Smooth muscle cell (in vitro differentiated cells): ENCODE results near the gene ABHD18. TPM values are rescaled to one million over a fixed set of nuclear protein-coding genes. Genes with fewer than 3 reads are reported as not detected.
"Not testable (repeated sequence)": the region's sequence is repeated elsewhere in the genome, so short reads cannot be mapped to it uniquely, and the experiment has no call there.

Experiments
- DNase-seq: peaks from one replicate; lab custom pipeline; 2025; ENCODE audit not compliant: unreplicated experiment; lab: John Stamatoyannopoulos, UW
- H2AFZ ChIP-seq: fragments of 200-600 bp; sonication (generic); 2 replicates; pipeline ENCODE4 v1.6.0; 2016; ENCODE audit warnings: antibody characterized with exemption, low read depth, mild to moderate bottlenecking
- H3F3A ChIP-seq: fragments of 200-600 bp; sonication (generic); 2 replicates; pipeline ENCODE4 v1.6.0; 2017; ENCODE audit warnings: antibody characterized with exemption, low read depth
- H3K27ac ChIP-seq: fragments of 200-600 bp; sonication (generic); 2 replicates; pipeline ENCODE4 v1.5.1; 2016; ENCODE audit warnings: low read depth, mild to moderate bottlenecking
- H3K27me3 ChIP-seq: fragments of 200-600 bp; sonication (generic); 2 replicates; pipeline ENCODE4 v1.6.1; 2016; ENCODE audit warnings: low read depth, mild to moderate bottlenecking
- H3K36me3 ChIP-seq: fragments of 200-600 bp; sonication (generic); 2 replicates; pipeline ENCODE4 v1.5.1; 2016; ENCODE audit warnings: low read depth
- H3K4me1 ChIP-seq: fragments of 200-600 bp; sonication (generic); 2 replicates; pipeline ENCODE4 v1.5.1; 2016; ENCODE audit warnings: low read depth
- H3K4me2 ChIP-seq: fragments of 200-600 bp; sonication (generic); 2 replicates; pipeline ENCODE4 v1.6.0; 2016; ENCODE audit warnings: mild to moderate bottlenecking
- H3K4me3 ChIP-seq: fragments of 200-600 bp; sonication (generic); 2 replicates; pipeline ENCODE4 v1.5.1; 2016; ENCODE audit warnings: mild to moderate bottlenecking
- H3K79me2 ChIP-seq: fragments of 200-600 bp; sonication (generic); 2 replicates; pipeline ENCODE4 v1.6.0; 2016; ENCODE audit warnings: low read depth, mild to moderate bottlenecking
- H3K9ac ChIP-seq: fragments of 200-600 bp; sonication (generic); 2 replicates; pipeline ENCODE4 v1.6.0; 2016; ENCODE audit warnings: low read depth
- H3K9me3 ChIP-seq: fragments of 200-600 bp; sonication (generic); replicated peaks from 2 replicates; pipeline ENCODE4 v1.5.1; 2016; ENCODE audit warnings: low read depth
- H4K20me1 ChIP-seq: fragments of 200-600 bp; sonication (generic); 2 replicates; pipeline ENCODE4 v1.6.0; 2016; ENCODE audit warnings: low read depth
- WGBS: methylation state at CpG from one replicate; pipeline ENCODE4 v1.1.7; 2016; ENCODE audit warnings: low lambda C conversion rate; 5-methylcytosine and 5-hydroxymethylcytosine counted together
- polyA plus RNA-seq: library from polyadenylated mRNA; unstranded; fragments of >200 nt; fragmentation: Nextera tagmentation; extraction: Ambion mirVana; gene quantifications from 2 replicates; pipeline ENCODE4 v1.2.1, GENCODE V29; 2016
- total RNA-seq: library from RNA; depleted of rRNA; stranded (reverse); fragments of >200 nt; gene quantifications from 2 replicates; pipeline ENCODE4 v1.2.3, GENCODE V29; 2014
- TF ChIP-seq, protein P1 (sequence below): fragments of 200-600 bp; sonication (generic); IDR thresholded peaks from 2 replicates; pipeline ENCODE4 v1.5.1; 2017; ENCODE audit warnings: borderline replicate concordance, mild to moderate bottlenecking, antibody characterized with exemption; ENCODE audit not compliant: insufficient read depth, poor library complexity, severe bottlenecking

ABHD18 gene
- total and polyA plus RNA-seq, 2 experiments from 2014 or later: 4.3 to 10.0 TPM

DNA sequence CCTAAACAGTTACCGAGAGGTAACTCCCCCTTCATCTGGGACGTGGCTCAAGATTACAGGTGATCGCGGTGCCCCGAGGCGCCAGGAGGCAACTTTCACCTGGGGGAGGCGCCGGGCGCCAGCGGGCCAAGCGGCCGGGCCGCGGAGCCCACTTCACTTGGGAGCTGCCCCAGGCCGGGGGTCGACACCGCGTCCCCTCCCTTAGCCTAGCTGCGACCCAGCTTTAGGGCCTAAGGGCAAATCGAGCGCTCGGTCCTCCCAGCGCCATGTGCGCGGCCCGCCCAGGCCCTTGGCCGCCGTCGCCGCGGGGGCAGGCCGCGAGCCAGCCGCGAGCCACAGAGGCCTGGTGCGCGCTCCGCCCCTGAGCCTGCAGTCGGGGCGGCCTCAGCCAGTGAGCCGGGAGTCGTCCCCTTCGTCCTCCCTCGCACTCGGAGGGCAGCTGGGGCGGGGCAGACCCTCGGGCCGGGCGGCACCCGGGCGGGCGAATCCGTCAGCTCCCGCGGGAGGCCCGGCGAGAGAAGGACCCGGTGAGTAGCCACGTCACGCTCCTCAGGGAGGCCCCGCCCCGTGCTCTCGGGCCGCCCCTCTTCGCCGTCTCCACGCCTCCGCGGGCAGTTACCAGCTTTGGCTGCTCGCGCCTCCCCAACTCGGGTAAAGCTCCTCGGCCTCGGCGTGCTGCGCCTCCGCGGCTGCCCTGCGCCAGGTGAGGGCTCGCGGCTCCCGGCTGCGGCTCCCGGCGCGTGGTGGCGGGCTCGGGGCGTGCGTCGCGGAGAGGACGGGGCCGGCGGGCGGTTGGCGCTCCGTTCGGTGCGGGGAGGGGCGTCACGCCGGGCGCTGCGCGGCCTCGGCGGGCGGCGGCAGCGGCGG lies 95.7 kb downstream of the ABHD18 start, which contains the start of gene LARP1B:
LARP1B (plus strand) TSS at position 614 of the 867 bp plus-strand sequence. CDS start 13,640 bp downstream, outside the sequence.
- peaks cover 40% of the 10 kb centered on the region for H3K79me2 ChIP-seq
- no peaks in the 10 kb centered on the region for H3K27me3 ChIP-seq
- peak; percentile 87 for DNase-seq
- H3K36me3 ChIP-seq: no peaks in the 10 kb centered on the region
- no peaks in the 10 kb centered on the region for H3F3A ChIP-seq
- peak within 1 kb of the TSS; percentile 90 for H3K4me3 ChIP-seq
- 2% methylated on average over 85 of the region's 112 CpGs for WGBS
- H3K4me2 ChIP-seq: peak within 1 kb of the TSS; percentile 99
- peaks cover 13% of the 10 kb centered on the region for H4K20me1 ChIP-seq
- H3K9ac ChIP-seq: peak within 1 kb of the TSS; percentile 86
- peak within 1 kb of the TSS; percentile 97 for H2AFZ ChIP-seq
- peaks cover 7% of the 10 kb centered on the region for H3K4me1 ChIP-seq
- H3K9me3 ChIP-seq: no peaks in the 10 kb centered on the region
- TF ChIP-seq, protein P1, sequence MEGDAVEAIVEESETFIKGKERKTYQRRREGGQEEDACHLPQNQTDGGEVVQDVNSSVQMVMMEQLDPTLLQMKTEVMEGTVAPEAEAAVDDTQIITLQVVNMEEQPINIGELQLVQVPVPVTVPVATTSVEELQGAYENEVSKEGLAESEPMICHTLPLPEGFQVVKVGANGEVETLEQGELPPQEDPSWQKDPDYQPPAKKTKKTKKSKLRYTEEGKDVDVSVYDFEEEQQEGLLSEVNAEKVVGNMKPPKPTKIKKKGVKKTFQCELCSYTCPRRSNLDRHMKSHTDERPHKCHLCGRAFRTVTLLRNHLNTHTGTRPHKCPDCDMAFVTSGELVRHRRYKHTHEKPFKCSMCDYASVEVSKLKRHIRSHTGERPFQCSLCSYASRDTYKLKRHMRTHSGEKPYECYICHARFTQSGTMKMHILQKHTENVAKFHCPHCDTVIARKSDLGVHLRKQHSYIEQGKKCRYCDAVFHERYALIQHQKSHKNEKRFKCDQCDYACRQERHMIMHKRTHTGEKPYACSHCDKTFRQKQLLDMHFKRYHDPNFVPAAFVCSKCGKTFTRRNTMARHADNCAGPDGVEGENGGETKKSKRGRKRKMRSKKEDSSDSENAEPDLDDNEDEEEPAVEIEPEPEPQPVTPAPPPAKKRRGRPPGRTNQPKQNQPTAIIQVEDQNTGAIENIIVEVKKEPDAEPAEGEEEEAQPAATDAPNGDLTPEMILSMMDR: no peak
- peak within 1 kb of the TSS; percentile 80 for H3K27ac ChIP-seq

DNA sequence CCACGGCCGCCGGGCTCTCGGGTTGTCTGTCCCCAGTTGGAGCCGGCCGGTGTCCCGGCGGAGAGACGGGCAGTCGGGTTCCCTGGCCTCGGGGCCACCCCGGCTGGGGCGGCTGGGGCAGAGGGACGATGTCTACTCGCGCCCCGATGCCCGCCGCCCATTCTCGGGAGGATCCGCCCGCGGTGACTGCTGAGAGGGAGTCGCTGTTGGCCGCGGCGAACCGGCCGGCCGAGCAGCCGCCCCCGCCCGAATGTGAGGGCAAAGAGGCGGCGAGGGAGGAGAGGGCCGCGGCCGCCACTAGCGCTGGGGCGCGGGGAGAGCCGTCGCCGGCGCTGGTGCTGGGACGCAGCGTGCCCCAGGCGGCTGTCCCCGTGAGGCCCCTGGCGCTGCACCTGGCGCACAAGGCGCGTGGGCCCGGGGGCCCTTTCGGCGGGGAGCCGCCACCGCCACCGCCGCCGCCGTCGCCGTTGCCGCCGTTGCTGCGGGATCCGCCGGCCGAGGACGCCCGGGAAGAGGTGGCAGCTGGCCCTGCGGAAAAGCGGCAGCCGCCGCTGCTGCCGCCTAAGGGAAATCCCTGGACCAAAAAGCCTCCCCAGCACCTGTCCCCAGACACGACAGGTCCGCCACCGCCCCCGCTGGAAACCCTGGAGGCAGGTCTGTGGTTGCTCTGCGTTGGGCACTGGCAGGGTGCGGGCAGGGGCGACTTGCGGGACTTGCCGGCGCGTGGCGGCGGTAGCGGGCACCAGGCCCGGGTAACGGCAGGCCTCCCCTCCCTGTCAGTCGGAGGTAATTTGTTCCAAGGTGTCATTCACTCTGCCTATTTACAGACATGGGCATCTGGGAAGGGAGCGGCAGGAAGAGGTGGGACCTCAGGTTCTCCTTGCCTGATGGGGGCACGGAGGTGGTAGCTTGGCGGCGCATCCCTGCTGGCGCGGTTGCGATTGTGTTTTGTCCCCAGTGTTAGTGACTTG lies 96.6 kb downstream of the ABHD18 start:
- no peaks in the 10 kb centered on the region for H3K9me3 ChIP-seq
- H4K20me1 ChIP-seq: peaks cover 13% of the 10 kb centered on the region
- no peaks in the 10 kb centered on the region for H3K36me3 ChIP-seq
- no peaks in the 10 kb centered on the region for H3K27me3 ChIP-seq
- DNase-seq: peak; percentile 58
- WGBS: under 1% methylated on average over 75 of the region's 101 CpGs
- peak overlapping the region; percentile 97 for H2AFZ ChIP-seq
- peaks cover 47% of the 10 kb centered on the region for H3K79me2 ChIP-seq
- peak overlapping the region; percentile 99 for H3K4me2 ChIP-seq
- H3K4me1 ChIP-seq: peaks cover 7% of the 10 kb centered on the region
- peak overlapping the region; percentile 90 for H3K4me3 ChIP-seq
- TF ChIP-seq, protein P1: no peak
- peak overlapping the region; percentile 86 for H3K9ac ChIP-seq
- no peaks in the 10 kb centered on the region for H3F3A ChIP-seq
- peak overlapping the region; percentile 80 for H3K27ac ChIP-seq

DNA sequence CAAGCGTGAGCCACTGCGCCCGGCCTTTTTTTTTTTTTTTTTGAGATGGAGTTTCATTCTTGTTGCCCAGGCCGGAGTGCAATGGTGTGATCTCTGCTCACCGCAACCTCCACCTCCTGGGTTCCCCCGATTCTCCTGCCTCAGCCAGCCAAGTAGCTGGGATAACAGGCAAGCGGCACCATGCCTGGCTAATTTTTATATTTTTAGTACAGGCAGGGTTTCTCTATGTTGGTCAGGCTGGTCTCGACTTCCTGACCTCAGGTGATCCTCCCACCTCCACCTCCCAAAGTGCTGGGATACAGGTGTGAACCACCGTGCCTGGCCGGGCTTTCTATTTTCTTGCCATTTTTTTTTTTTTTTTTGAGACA lies 101.2 kb downstream of the ABHD18 start:
- not testable (repeated sequence) for H3K4me2 ChIP-seq, H3K4me1 ChIP-seq, H3K4me3 ChIP-seq, H3K9ac ChIP-seq, H3F3A ChIP-seq, H3K27me3 ChIP-seq, H3K36me3 ChIP-seq, DNase-seq, H2AFZ ChIP-seq, H3K27ac ChIP-seq, H3K9me3 ChIP-seq
- Histone ChIP-seq H4K20me1 (peaks cover 28% of the 10 kb centered on the region), H3K79me2 (peaks cover 89% of the 10 kb centered on the region)
- WGBS: 97% methylated on average over 10 of the region's 10 CpGs

DNA sequence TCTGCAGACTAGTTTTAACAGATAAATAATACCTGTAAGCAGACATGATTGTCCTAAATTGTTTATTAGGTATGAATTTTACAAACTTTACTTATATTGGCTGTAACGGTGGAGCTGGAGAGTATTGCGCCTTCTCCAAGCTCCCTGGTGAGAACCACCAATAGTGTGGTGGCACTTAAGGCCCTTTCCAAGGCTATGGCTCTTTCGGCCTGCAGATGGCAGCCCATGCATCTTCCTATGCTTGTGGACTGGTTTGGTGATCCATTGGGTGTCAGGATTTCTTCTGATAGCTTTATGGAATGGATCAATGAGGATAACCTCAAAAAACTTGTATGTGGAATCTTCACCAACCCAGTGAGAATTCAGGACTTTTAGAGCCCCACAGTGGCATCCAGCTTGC lies 103.7 kb downstream of the ABHD18 start:
- Histone ChIP-seq H3F3A (no peaks in the 10 kb centered on the region), H3K4me2 (no peak overlapping the region), H3K27me3 (no peaks in the 10 kb centered on the region), H3K4me3 (no peak overlapping the region), H3K27ac (no peak overlapping the region), H2AFZ (no peak overlapping the region), H3K36me3 (no peaks in the 10 kb centered on the region), H4K20me1 (peaks cover 24% of the 10 kb centered on the region), H3K4me1 (no peaks in the 10 kb centered on the region), H3K79me2 (peaks cover 87% of the 10 kb centered on the region), H3K9me3 (no peaks in the 10 kb centered on the region), H3K9ac (no peak overlapping the region)
- TF ChIP-seq, protein P1: peak; percentile 6
- DNase-seq: no peak
- WGBS: 79% methylated on average over 3 of the region's 3 CpGs
